ENCODE results near the gene EIF2AK3. TPM values are rescaled to one million over a fixed set of nuclear protein-coding genes. Genes with fewer than 3 reads are reported as not detected.
A peak's percentile ranks its signal among the peaks of the same experiment; 100 is the strongest.

The EIF2AK3 gene
- total RNA-seq (2021; fragmentation: NEBNext Ultra II Directional; extraction: Animal tissue kit (Norgen Biotek cat#: 25700)) = 22.7 and 22.8 TPM in 2 replicates
- 3.3 and 5.8 TPM in 2 replicates for polyA plus RNA-seq (2011; rRNA removed)
- polyA plus RNA-seq (2011; cell fraction: cytosol; rRNA removed) = 5.4 TPM
- polyA plus RNA-seq (2011; cell fraction: nucleus; rRNA removed) = 4.2 TPM
- polyA plus RNA-seq (2012, experiment 1 of 2) = 13.0 to 21.6 TPM (median 15.6 TPM) in 4 replicates
- polyA plus RNA-seq (2012, experiment 2 of 2) = 0.98 TPM
- 22.0 TPM for polyA plus RNA-seq (2013, experiment 1 of 2)
- 25.2 TPM for polyA plus RNA-seq (2013, experiment 2 of 2)
- polyA minus RNA-seq (2011; rRNA and poly(A)+ RNA removed) = 9.5 and 23.6 TPM in 2 replicates
- polyA minus RNA-seq (2011; cell fraction: cytosol; rRNA and poly(A)+ RNA removed) = 8.9 TPM
- polyA minus RNA-seq (2011; cell fraction: nucleus; rRNA and poly(A)+ RNA removed) = 16.7 TPM
- long read RNA-seq, experiment 1, full-length matches to known transcripts = 7 of 23 reads
- long read RNA-seq, experiment 1, partial matches to known transcripts = 8 of 23 reads
- long read RNA-seq, experiment 1, other reads (novel, unspliced or antisense) = 8 of 23 reads
- long read RNA-seq, experiment 2, partial matches to known transcripts = 0 of 1 reads
- long read RNA-seq, experiment 2, other reads (novel, unspliced or antisense) = 1 of 1 reads

- Histone ChIP-seq H3K4me2 (ENCODE audit: insufficient read depth in 1 of 2, low read depth in 2 of 2, low read length in 2 of 2) (peak within 1 kb of the TSS; percentile 88 to 90), H2AK5ac (ENCODE audit: low read depth, low read length) (no peak within 1 kb of the TSS; the same call in 1 of the 2 replicates), H3K23ac (ENCODE audit: insufficient read length) (no peak within 1 kb of the TSS), H3K4me3 (ENCODE audit: extremely low read depth in 1 of 4, insufficient read depth in 2 of 4, low read depth in 3 of 4, low read length in 4 of 4) (peak within 1 kb of the TSS; percentile 79 to 91 (median 86)), H3K79me1 (ENCODE audit: low read depth, low read length) (no peaks in the 10 kb centered on the region; the same call in 1 of the 2 replicates), H4K5ac (ENCODE audit: insufficient read length, low read depth, low read length) (peak within 1 kb of the TSS; percentile 95), H3K23me2 (ENCODE audit: low read depth, low read length) (peaks cover 7% of the 10 kb centered on the region; the same call in 1 of the 2 replicates), H2BK20ac (ENCODE audit: low read length) (no peak within 1 kb of the TSS), H3K9ac (replicated peaks in 1 of 4; ENCODE audit: extremely low read depth in 1 of 4, low read depth in 3 of 4, low read length in 3 of 4) (peak within 1 kb of the TSS; percentile 78 to 99 (median 96)), H3K4me1 (replicated peaks in 1 of 4; ENCODE audit: control insufficient read depth in 3 of 4, insufficient read depth in 4 of 4, low read length in 3 of 4) (peaks cover 5 to 33% (median 28%) of the 10 kb centered on the region in 4 experiments; a peak in 6 of 7 replicates), H2BK120ac (replicated peaks; ENCODE audit: low read depth, low read length) (no peak within 1 kb of the TSS), H3K27me3 (replicated peaks in 1 of 4; ENCODE audit: control insufficient read depth in 3 of 4, extremely low read depth in 1 of 4, insufficient read depth in 3 of 4, low read length in 3 of 4) (no peaks in the 10 kb centered on the region), H4K20me1 (replicated peaks in 1 of 2; ENCODE audit: control insufficient read depth in 1 of 2, insufficient read depth in 2 of 2, low read length in 2 of 2) (peaks cover 0 to 3% of the 10 kb centered on the region in 2 experiments), H3K9me3 (ENCODE audit: insufficient read depth in 2 of 2, low read depth in 1 of 2, low read length in 1 of 2) (no peaks in the 10 kb centered on the region), H3K18ac (ENCODE audit: extremely low read depth, low read length) (peak within 1 kb of the TSS; percentile 97), H3K14ac (ENCODE audit: insufficient read length) (no peak within 1 kb of the TSS), H2BK12ac (ENCODE audit: low read depth, low read length) (peak within 1 kb of the TSS; percentile 61; the same call in 1 of the 2 replicates), H2AFZ (ENCODE audit: low read length) (peak within 1 kb of the TSS; percentile 56), H2BK5ac (ENCODE audit: low read depth, low read length) (peak within 1 kb of the TSS; percentile 95), H3K4ac (replicated peaks; ENCODE audit: insufficient read length, low read depth, low read length) (peak within 1 kb of the TSS; percentile 30), H3K56ac (replicated peaks; ENCODE audit: insufficient read length, low read depth, low read length) (peak within 1 kb of the TSS; percentile 48), H3K36me3 (ENCODE audit: control insufficient read depth in 2 of 4, insufficient read depth in 4 of 4, low read length in 3 of 4) (no peaks in the 10 kb centered on the region), H4K8ac (ENCODE audit: extremely low read depth, insufficient read depth, low read length) (peak within 1 kb of the TSS; percentile 91), H2BK15ac (ENCODE audit: low read length) (peak within 1 kb of the TSS; percentile 62; the same call in 1 of the 2 replicates), H3K27ac (ENCODE audit: low read depth, low read length) (peak within 1 kb of the TSS; percentile 97), H3K79me2 (ENCODE audit: control insufficient read depth in 1 of 2, insufficient read depth in 2 of 2, low read length in 2 of 2) (peaks cover 3 to 41% of the 10 kb centered on the region in 2 experiments; a peak in 3 of 4 replicates), H4K91ac (replicated peaks; ENCODE audit: insufficient read length, low read length) (peak within 1 kb of the TSS; percentile 77)
- 1% methylated on average over 60 of the region's 75 CpGs; no CpG with 5 or more reads in 1 of the 2 experiments for WGBS, 2 experiments (ENCODE audit: extremely low coverage in 1 of 2, insufficient coverage in 1 of 2, insufficient read length in 1 of 2, insufficient replicate concordance in 2 of 2, low coverage in 1 of 2, low lambda C conversion rate in 2 of 2, missing lambda C conversion rate in 1 of 2)
- FAIRE-seq = peak; percentile 93
- peak; percentile 96 to 99 for DNase-seq (ENCODE audit: low read depth in 1 of 2, low spot score in 2 of 2)
- ChIA-PET CTCF (ENCODE audit: partially characterized antibody) (interaction anchor here (1.4 to 1.6 kb wide), 2 partner anchors 37 to 44 kb away, joined by 4 to 5 read pairs; no protein-coding TSS in a partner anchor), POLR2A (ENCODE audit: partially characterized antibody) (interaction anchor here (1.0 to 3.1 kb wide), 12 partner anchors 8 to 75 kb away, joined by 3 to 10 read pairs (median 6); no protein-coding TSS in a partner anchor)
- peak; percentile 86; the same call in 1 of the 2 replicates for TF ChIP-seq POLR2AphosphoS5 (IDR thresholded peaks at IDR 0.05; ENCODE audit: low read depth, low read length)
- TF ChIP-seq HDAC2 (IDR thresholded peaks at IDR 0.05; ENCODE audit: borderline replicate concordance in 1 of 2, low read depth in 2 of 2, low read length in 2 of 2) = no peak
- TF ChIP-seq MAFK (IDR thresholded peaks at IDR 0.05; ENCODE audit: low read depth, low read length) = no peak
- peak; percentile 36 for TF ChIP-seq ASH2L (IDR thresholded peaks at IDR 0.05; ENCODE audit: low read length)
- TF ChIP-seq YY1 (IDR thresholded peaks at IDR 0.05; ENCODE audit: low read depth, low read length) = no peak; the same call in none of the 2 replicates
- TF ChIP-seq TBP (IDR thresholded peaks at IDR 0.05; ENCODE audit: low read depth, low read length) = peak; percentile 80
- TF ChIP-seq RFX5 (IDR thresholded peaks at IDR 0.05; ENCODE audit: borderline replicate concordance, low read depth, low read length) = no peak
- TF ChIP-seq SRF (IDR thresholded peaks at IDR 0.05; ENCODE audit: low read depth, low read length) = no peak
These were observed at the start of gene EIF2AK3 for GRCh38 chr2:88627055-88627855. Gene EIF2AK3, minus strand, starts transcription at chr2:88627464. Its CDS starts 190 bp downstream, at chr2:88627274.

Measured in H1 (cell line).